Stimulated activated CD8-positive, alpha-beta memory T cell treated with anti-CD3 and anti-CD28 coated beads, Interleukin-4, amount 100 ng/mL, for 4 hours (primary cell): Measurements from ENCODE around the gene SERINC5.
"Not testable (repeated sequence)": the region's sequence is repeated elsewhere in the genome, so short reads cannot be mapped to it uniquely, and the experiment has no call there.

Experiments
- DNase-seq, 2 donors: peaks; one replicate each; pipeline ENCODE4 v3.0.0-alpha.2; 2020; ENCODE audit warnings: low read depth in 2 of 2, low spot score in 1 of 2

Gene SERINC5

GRCh38 chr5:80229902-80230255 lies 26.0 kb downstream of the SERINC5 start:
- no peak for DNase-seq

- no peak for DNase-seq
Observed at GRCh38 chr5:80227979-80228596, 27.8 kb downstream of the SERINC5 start.

GRCh38 chr5:80225934-80226326 lies 29.9 kb downstream of the SERINC5 start:
- DNase-seq, result no peak

GRCh38 chr5:80225189-80225933 lies 30.5 kb downstream of the SERINC5 start:
- DNase-seq, result no peak

- no peak for DNase-seq
Observed at GRCh38 chr5:80223561-80223960, 32.3 kb downstream of the SERINC5 start.

DNA sequence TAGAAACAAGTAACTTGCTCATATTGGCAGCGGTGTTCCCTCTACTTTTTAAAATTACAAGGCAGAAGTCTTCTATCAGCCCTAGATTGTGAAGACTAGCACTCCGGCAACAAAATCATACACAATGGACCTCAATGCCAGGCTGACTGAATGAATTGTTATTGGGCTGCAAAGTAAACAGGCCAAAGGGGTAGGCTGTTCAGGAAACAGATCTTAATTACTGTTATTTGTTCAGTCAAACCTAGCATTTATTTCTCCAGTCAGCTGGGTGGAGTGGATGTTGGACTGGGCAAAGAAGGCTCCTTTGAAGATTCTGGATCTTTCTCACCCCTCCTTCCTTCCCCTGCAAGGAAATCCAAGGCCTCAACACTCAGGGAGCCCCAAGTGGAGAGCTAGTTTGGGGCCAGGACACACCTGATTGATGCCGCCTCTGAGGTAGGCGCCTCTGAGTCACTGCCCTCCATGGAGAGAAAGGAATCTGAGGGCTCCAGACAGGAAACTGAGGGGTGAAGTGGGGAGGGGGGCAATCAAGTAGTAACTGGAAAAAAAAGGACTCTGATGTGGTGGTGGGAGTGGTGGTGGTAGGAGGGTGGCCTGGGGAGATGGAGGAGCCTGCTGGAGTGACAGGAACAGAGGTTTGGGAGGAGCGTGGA lies 35.5 kb downstream of the SERINC5 start:
- DNase-seq, result no peak

DNA sequence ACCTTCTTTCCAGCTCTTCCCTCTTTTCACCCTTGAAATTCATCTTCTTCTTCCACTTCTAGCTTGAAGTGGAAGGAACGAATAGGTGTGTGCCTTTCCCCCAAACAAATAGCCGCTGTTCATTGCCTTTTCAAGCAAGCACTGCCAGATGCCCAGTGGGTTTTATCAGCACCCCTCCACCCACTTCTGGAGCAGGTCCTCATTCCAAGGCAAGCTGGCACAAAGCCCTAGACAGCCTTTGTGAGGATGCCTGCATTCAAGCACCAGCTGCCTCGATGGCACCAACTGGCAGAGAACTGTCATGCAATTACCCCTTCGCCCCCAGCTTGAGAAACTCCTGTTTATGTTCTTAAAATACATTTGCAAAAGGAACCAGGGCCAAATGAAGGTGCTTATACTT lies 36.5 kb downstream of the SERINC5 start:
- DNase-seq, result no peak

DNA sequence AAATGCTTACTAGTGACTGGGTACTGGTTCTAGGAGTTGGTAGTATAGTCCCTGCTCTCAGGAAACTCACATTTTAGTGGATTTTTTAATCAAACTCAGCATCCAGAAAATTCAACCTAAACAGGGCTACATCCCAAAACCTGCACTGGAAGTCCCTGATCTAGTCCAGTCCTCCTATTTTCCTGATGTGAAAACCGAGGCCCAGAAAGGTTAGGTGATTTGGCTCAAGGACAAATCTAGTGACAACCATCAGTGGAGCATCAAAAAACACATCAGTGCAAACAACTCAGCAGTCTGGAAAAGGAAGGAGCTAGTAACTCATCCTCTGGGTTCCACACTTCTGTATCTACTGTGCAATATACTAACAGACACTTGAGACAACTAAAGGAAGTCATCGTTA lies 38.2 kb downstream of the SERINC5 start:
- DNase-seq, result no peak

DNA sequence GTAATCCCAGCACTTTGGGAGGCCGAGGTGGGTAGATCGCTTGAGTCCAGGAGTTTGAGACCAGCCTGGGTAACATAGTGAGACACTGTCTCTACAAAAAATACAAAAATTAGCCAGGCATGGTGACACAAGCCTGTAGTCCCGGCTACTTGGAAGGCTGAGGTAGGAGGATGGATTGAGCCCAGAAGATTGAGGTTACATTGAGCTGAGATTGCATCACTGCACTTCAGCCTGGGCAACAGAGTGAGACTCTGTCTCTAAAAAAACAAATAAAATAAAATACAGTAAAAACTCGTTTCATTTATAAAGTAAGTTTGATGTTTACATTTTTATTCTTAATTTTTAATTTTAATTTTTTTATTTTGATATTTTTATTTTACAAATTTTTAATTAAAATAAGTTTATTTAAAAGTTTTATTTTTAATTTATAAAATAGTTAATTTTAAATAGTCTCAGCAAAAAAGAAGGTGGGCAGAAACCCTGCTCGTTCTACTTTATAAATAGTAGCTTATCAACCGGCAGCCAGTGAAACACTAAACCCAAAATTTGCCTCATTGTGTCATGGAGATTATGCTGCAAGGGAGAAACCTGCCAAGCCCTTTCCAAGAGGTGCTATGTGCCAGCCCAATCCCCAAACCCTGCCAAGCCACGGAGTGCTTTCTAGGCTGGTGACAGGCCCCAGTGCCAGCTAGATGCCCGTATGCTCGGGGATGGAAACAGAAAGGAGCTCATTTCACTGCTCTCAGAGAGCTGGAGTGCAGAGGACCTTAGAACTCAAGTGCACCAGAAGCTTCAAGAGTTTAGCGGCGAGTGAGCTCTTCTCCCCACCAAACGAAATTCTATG lies 38.9 kb downstream of the SERINC5 start:
- DNase-seq, result no peak

DNA sequence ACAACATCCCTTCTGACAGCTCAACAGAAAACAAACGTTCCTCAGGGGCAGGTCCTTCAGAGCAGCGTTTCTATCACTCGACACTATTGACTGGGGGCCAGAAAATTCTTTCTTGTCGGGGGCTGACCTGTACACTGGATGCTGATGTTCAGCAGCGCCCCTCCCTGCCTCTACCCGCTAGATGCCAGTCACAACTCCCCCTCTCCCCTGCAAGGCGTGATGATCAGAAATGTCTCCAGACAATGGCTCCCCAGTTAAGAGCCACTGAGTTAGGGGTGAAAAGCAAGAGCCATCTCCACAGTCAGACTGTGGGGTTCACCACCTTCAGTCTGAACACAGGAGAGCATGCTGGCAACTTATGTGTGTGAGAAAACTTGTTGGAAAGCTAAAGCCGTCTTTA lies 39.8 kb downstream of the SERINC5 start:
- no peak for DNase-seq

- DNase-seq, result no peak
Observed at GRCh38 chr5:80215523-80215922, 40.3 kb downstream of the SERINC5 start.

DNA sequence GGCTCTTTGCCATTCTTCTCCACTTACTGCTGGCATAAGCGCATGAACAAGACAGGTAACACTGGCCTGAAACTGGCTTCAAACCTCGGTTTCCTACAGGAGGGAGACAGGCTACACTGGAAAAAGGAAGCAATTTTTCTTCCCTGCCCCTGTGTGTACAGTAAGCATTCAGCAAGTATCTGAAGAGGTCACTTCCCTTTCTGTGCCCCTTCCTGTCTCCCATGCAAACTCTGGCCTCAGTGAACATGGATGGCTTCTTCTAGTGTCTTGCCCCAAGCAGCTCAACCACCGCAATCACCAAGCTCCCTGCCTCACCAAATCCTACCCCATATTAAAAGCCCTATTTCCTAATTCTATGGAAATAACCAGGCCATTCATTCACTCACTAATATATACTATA lies 42.4 kb downstream of the SERINC5 start:
- DNase-seq, result no peak

GRCh38 chr5:80212171-80212667 lies 43.6 kb downstream of the SERINC5 start:
- DNase-seq, result no peak

- no peak for DNase-seq
Observed at GRCh38 chr5:80211327-80211726, 44.5 kb downstream of the SERINC5 start.

DNA sequence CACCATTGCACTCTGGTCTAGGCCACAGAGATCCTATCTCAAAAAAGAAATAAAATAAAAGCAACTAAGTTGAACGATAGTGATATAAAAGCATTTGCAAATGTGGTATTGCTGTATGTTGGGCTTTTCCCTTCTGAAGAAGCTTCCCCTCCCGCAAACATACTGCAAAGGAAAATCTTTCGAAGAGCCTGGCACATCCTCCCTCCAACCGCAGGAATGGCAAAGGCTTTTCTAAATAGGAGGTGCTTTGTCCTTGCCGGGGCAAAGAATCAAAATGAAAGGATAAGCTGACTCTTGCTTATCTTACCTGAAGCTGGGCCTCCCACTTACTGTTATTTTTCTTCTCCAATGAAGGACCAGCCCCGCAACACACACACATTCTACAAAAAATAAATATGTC lies 45.8 kb downstream of the SERINC5 start:
- DNase-seq, result no peak

DNA sequence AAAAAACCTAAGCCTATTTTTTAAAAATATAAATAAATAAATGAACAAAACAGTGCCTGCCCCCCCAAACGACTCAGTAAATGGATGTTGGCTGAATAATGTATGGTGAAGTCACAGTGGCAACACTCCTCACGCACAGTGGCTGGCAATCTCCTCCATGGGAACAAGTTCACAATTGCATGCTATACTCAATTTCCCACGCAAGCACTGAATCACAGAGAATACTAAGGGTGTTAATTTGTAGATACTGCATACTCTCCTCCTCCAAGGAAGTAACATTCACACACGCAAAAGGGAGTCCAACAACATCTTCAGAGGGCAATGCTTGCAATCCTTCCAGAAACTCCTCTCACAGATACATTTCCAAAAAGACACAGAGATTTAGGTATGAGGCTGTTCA lies 47.5 kb downstream of the SERINC5 start:
- no peak for DNase-seq

DNA sequence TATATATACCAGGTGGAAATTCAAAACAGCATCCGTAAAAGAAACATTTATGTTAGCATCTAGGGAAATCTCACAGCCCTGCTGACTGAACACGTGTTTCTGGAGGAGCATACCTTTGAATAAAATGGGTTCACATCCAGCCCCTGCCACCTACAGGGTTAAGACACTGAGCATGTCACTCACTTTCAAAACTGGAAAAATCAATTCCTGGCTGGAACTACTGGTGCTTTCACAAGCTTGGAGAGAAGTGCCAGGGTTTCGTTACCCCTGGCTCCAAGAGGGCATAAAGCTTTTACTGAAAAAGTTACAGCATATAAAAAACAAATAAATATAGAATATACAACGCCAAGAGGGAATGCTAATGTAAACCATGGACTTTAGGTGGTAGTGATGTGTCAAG lies 48.0 kb downstream of the SERINC5 start:
- DNase-seq, result no peak

DNA sequence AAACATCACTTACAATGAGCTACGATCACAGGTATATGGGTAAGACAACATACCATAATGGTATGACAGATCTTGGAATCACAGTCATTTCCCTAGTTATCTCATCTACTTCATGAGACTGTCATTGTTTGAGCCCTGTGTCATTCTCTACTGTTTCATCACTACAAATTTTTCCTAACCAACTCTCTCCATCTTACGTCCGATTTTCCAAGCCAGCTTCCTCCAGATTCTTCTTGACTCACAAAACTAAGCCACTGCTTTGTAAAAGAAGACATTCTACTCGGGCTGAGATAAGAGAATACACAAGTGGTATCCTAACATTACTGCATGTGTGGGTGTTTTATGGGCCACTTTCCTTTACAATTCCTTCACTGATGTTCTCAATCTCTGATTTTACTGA lies 49.6 kb downstream of the SERINC5 start:
- DNase-seq, result no peak

DNA sequence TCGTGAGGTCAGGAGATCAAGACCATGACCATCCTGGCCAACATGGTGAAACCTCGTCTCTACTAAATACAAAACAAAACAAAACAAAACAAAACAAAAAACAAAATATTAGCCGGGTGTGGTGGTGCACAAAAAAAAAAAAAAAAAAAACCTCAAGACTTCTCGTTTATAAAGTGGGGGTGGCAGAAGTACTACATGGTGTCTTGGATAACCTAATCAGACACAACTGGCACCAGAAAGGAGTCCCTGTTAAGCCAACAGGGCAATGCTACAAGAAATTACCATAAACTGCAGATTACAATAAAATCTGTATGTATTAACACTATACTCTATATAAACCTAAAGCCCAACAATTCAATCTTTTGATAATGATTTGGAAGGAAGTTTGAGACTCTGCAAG lies 50.0 kb downstream of the SERINC5 start:
- DNase-seq, result no peak

DNA sequence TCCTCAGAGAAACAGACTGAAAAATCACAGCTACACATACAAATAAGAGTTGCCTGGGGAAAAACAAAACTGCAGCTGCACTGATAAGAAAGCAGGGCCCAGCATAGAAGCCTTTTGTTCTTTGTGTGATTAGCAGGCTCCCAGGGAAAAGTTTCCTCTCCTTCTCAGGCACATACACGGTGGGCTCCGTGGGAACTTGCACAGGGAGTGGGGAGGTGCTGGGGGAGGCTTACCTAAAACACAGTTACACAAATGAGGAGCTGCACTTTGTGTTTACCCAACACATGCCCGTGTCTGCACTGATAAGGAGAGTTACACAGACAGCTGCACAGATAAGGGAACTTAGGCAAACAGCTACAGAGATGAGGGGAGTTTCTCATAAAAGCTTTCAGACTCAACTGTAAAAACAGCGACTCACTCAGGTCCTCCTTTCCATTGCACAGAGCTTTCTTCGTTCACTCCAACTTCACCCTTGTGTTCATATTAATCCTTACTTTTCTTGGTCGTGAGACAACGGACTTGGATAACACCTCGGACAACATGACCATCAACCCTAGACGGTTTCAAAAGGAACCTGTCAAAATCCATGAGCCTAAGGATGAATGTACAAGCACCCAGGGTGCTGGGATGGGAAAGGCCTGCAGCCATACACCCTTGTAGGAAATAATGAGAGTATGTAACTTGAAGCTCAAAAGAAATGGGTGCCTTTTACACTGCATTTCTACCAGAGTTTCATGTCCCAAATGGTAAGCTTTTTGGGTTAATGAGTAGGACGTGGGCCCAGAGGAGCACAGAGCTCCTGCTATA lies 50.8 kb downstream of the SERINC5 start:
- no peak for DNase-seq

DNA sequence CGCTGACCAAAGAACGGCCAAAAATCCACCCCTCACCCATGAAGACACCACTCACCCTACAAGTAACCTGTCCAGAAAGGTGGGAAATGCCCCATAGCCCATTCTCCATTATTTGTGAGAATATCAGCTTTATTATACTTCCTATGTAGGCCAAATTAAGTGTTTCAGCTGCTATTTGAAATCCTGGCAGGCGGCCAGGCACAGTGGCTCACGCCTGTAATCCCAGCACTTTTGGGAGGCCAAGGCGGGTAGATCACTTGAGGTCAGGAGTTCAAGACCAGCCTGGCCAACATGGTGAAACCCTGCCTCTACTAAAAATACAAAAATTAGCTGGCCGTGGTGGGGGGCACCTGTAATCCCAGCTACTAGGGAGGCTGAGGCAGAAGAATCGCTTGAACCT lies 54.1 kb downstream of the SERINC5 start:
- not testable (repeated sequence) for DNase-seq
